Lower leg skin (tissue), 3 donors: ENCODE results near the gene CTNNBL1.
"Not testable (repeated sequence)": the region's sequence is repeated elsewhere in the genome, so short reads cannot be mapped to it uniquely, and the experiment has no call there.

ENCODE experiments used
- CTCF ChIP-seq, 3 donors: fragments of 450-650 bp; IDR thresholded peaks; one replicate each; pipeline ENCODE4 v1.5.1; 2016; ENCODE audit warnings: antibody characterized with exemption in 3 of 3, mild to moderate bottlenecking in 3 of 3, moderate library complexity in 2 of 3
- POLR2A ChIP-seq, 2 donors: fragments of 450-650 bp; IDR thresholded peaks; one replicate each; pipeline ENCODE4 v1.6.1; 2016 to 2017; ENCODE audit warnings: antibody characterized with exemption in 2 of 2, mild to moderate bottlenecking in 1 of 2, moderate library complexity in 1 of 2

- not testable (repeated sequence) for TF ChIP-seq CTCF, POLR2A (IDR thresholded peaks at IDR 0.05)
These were observed 7.8 kb downstream of the CTNNBL1 start for GRCh38 chr20:37701676-37702075.
